SK-N-SH treated with all-trans-retinoic acid at 6 μM for 48 hours (cell line): ENCODE data around the gene LRP11.
"Not testable (repeated sequence)": the region's sequence is repeated elsewhere in the genome, so short reads cannot be mapped to it uniquely, and the experiment has no call there.

Experiments used
- ATAC-seq: fragments of 200-7000 bp; cut with Tn5 transposase; 3 replicates; pipeline ENCODE4 v1.9.1; 2020; ENCODE audit warnings: mild to moderate bottlenecking, moderate library complexity
- ARNTL ChIP-seq: fragments of 450-650 bp; formaldehyde crosslinking; IDR thresholded peaks from 2 replicates; pipeline ENCODE4 v1.5.0; 2020; ENCODE audit warnings: low read depth, mild to moderate bottlenecking, moderate library complexity, borderline replicate concordance
- BACH2 ChIP-seq: fragments of 250-450 bp; sonication (Bioruptor Pico); IDR thresholded peaks from 2 replicates; pipeline ENCODE4 v1.9.0; 2021; ENCODE audit warnings: mild to moderate bottlenecking, borderline replicate concordance
- CREB5 ChIP-seq: fragments of 250-450 bp; sonication (Bioruptor Pico); IDR thresholded peaks from 2 replicates; pipeline ENCODE4 v1.5.1; 2020; ENCODE audit warnings: low read depth, mild to moderate bottlenecking, moderate library complexity
- CSDC2 ChIP-seq: fragments of 250-450 bp; sonication (Bioruptor Pico); IDR thresholded peaks from 2 replicates; pipeline ENCODE4 v1.5.0; 2020; ENCODE audit warnings: mild to moderate bottlenecking, moderate library complexity
- CSRNP3 ChIP-seq: fragments of 250-450 bp; sonication (Bioruptor Pico); IDR thresholded peaks from 2 replicates; pipeline ENCODE4 v1.5.1; 2021; ENCODE audit warnings: mild to moderate bottlenecking, moderate library complexity
- ESRRG ChIP-seq: fragments of 250-450 bp; sonication (Bioruptor Pico); IDR thresholded peaks from 2 replicates; pipeline ENCODE4 v1.6.1; 2021; ENCODE audit warnings: mild to moderate bottlenecking
- ISL1 ChIP-seq: fragments of 250-450 bp; sonication (Bioruptor Pico); IDR thresholded peaks from 2 replicates; pipeline ENCODE4 v2.1.2; 2022; ENCODE audit warnings: mild to moderate bottlenecking, moderate library complexity
- OSR1 ChIP-seq: fragments of 250-450 bp; sonication (Bioruptor Pico); IDR thresholded peaks from 2 replicates; pipeline ENCODE4 v1.8.0; 2022; ENCODE audit warnings: moderate library complexity, mild to moderate bottlenecking, inconsistent platforms
- PATZ1 ChIP-seq: fragments of 250-450 bp; sonication (Bioruptor Pico); IDR thresholded peaks from 2 replicates; pipeline ENCODE4 v1.8.0; 2020; ENCODE audit warnings: mild to moderate bottlenecking, moderate library complexity, borderline replicate concordance
- POU6F1 ChIP-seq: fragments of 250-450 bp; sonication (Bioruptor Pico); IDR thresholded peaks from 2 replicates; pipeline ENCODE4 v1.8.0; 2021; ENCODE audit warnings: low read depth, mild to moderate bottlenecking, moderate library complexity, borderline replicate concordance
- SNAI2 ChIP-seq: fragments of 250-450 bp; sonication (Bioruptor Pico); IDR thresholded peaks from 2 replicates; pipeline ENCODE4 v1.5.0; 2020; ENCODE audit warnings: mild to moderate bottlenecking, moderate library complexity
- TCF4 ChIP-seq: fragments of 250-450 bp; sonication (Bioruptor Pico); IDR thresholded peaks from 2 replicates; pipeline ENCODE4 v1.8.0; 2021; ENCODE audit warnings: mild to moderate bottlenecking, moderate library complexity, borderline replicate concordance
- TOX ChIP-seq: fragments of 250-450 bp; sonication (Bioruptor Pico); IDR thresholded peaks from 2 replicates; pipeline ENCODE4 v1.8.0; 2021; ENCODE audit warnings: mild to moderate bottlenecking, moderate library complexity, borderline replicate concordance
- TSHZ2 ChIP-seq: fragments of 250-450 bp; sonication (Bioruptor Pico); IDR thresholded peaks from 2 replicates; pipeline ENCODE4 v1.5.0; 2020; ENCODE audit warnings: mild to moderate bottlenecking, moderate library complexity
- ZFP30 ChIP-seq: fragments of 450-650 bp; formaldehyde crosslinking; IDR thresholded peaks from 2 replicates; pipeline ENCODE4 v1.5.0; 2022; ENCODE audit warnings: mild to moderate bottlenecking, moderate library complexity
- ZNF565 ChIP-seq: fragments of 450-650 bp; formaldehyde crosslinking; conservative IDR thresholded peaks from 2 replicates; pipeline ENCODE4 v1.5.0; 2020; ENCODE audit warnings: low read depth, mild to moderate bottlenecking, moderate library complexity
- ZNF70 ChIP-seq: fragments of 450-650 bp; formaldehyde crosslinking; IDR thresholded peaks from 2 replicates; pipeline ENCODE4 v1.5.0; 2020; ENCODE audit warnings: mild to moderate bottlenecking, moderate library complexity
- ZNF8 ChIP-seq: fragments of 450-650 bp; formaldehyde crosslinking; IDR thresholded peaks from 2 replicates; pipeline ENCODE4 v1.5.0; 2020; ENCODE audit warnings: mild to moderate bottlenecking, moderate library complexity

The LRP11 gene

GRCh38 chr6:149855741-149856140 is 8.4 kb downstream of the LRP11 start (continued):
- TF ChIP-seq CREB5, result no peak

- TF ChIP-seq OSR1 (CRISPR knock-in tag), result no peak
- TF ChIP-seq ISL1 (CRISPR knock-in tag), result peak; percentile 81
- TF ChIP-seq, all 23 proteins: peak for 1
- peak; percentile 81 for ATAC-seq
Measured at GRCh38 chr6:149855040-149855654, 9.0 kb downstream of the LRP11 start.

GRCh38 chr6:149854532-149854931 is 9.6 kb downstream of the LRP11 start:
- TF ChIP-seq ZNF70 (CRISPR knock-in tag) (no peak), TOX (CRISPR knock-in tag) (no peak), SNAI2 (CRISPR knock-in tag) (no peak), ZNF565 (CRISPR knock-in tag) (no peak), ZFP30 (CRISPR knock-in tag) (no peak), TSHZ2 (CRISPR knock-in tag) (no peak), BACH2 (CRISPR knock-in tag) (no peak), TCF4 (CRISPR knock-in tag) (no peak), PATZ1 (CRISPR knock-in tag) (no peak), ZNF8 (CRISPR knock-in tag) (no peak)
- peak; percentile 61 for ATAC-seq

- not testable (repeated sequence) for ATAC-seq
Measured at GRCh38 chr6:149854017-149854416, 10.1 kb downstream of the LRP11 start.

GRCh38 chr6:149852881-149853280 is 11.3 kb downstream of the LRP11 start:
- no peak for ATAC-seq
- TF ChIP-seq TCF4 (CRISPR knock-in tag) (no peak), TOX (CRISPR knock-in tag) (no peak), CSRNP3 (CRISPR knock-in tag) (no peak), SNAI2 (CRISPR knock-in tag) (no peak), ZFP30 (CRISPR knock-in tag) (no peak), CSDC2 (CRISPR knock-in tag) (no peak), POU6F1 (CRISPR knock-in tag) (no peak), ZNF8 (CRISPR knock-in tag) (no peak), ESRRG (CRISPR knock-in tag) (no peak), ARNTL (no peak)
